Breast epithelium (tissue), 3 donors: ENCODE measurements around the gene SRRM2.

Experiments used
- CTCF ChIP-seq, 3 donors: fragments of 450-650 bp; IDR thresholded peaks; one replicate each; pipeline ENCODE4 v1.5.1; 2016 to 2017; ENCODE audit warnings: antibody characterized with exemption in 3 of 3, mild to moderate bottlenecking in 3 of 3, moderate library complexity in 3 of 3
- POLR2AphosphoS5 ChIP-seq, 3 donors: sonication (generic); formaldehyde crosslinking; IDR thresholded peaks; one replicate each; pipeline ENCODE4 v1.6.1; 2017; ENCODE audit warnings: antibody characterized with exemption in 3 of 3

DNA sequence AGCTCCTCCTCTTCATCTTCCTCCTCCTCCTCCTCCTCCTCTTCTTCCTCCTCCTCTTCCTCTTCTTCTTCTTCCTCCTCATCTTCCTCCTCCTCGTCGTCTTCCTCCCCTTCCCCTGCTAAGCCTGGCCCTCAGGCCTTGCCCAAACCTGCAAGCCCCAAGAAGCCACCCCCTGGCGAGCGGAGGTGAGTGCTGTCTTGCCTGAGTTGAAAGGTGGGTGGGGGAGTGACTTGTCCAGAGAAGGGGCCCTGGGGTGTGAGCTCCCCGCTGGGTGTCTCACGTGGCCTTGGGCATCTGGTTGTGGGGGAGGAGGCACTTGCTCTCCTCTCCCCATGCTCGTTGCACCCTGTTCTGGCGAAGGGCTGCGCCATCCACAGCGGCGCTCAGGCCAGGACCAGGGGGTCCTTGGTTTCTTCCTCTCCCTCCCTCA lies 16.7 kb downstream of the SRRM2 start:
- TF ChIP-seq POLR2AphosphoS5 (IDR thresholded peaks at IDR 0.05) (no peak), CTCF (IDR thresholded peaks at IDR 0.05) (no peak)
